Measurements from ENCODE around the gene CPM.

Gene CPM

GRCh38 chr12:68954811-68955210 lies 21.8 kb upstream of the CPM start:
- no peak for DNase-seq

GRCh38 chr12:68953536-68953935 lies 20.6 kb upstream of the CPM start:
- DNase-seq: no peak

GRCh38 chr12:68951652-68952051 lies 18.7 kb upstream of the CPM start:
- DNase-seq: no peak

- DNase-seq: no peak
Measured at GRCh38 chr12:68950511-68950910, 17.5 kb upstream of the CPM start.

GRCh38 chr12:68945255-68945654 lies 12.3 kb upstream of the CPM start:
- DNase-seq: no peak

GRCh38 chr12:68944296-68945076 lies 11.5 kb upstream of the CPM start:
- DNase-seq: no peak

- DNase-seq: no peak
Measured at GRCh38 chr12:68943848-68944247, 10.9 kb upstream of the CPM start.

- no peak for DNase-seq
Measured at GRCh38 chr12:68940731-68941130, 7.8 kb upstream of the CPM start.

- DNase-seq: no peak
Measured at GRCh38 chr12:68939505-68939904, 6.5 kb upstream of the CPM start.

- no peak for DNase-seq
Measured at GRCh38 chr12:68934392-68934791, 1.4 kb upstream of the CPM start.

GRCh38 chr12:68932128-68932960 lies 627 bp downstream of the CPM start:
- DNase-seq: no peak

GRCh38 chr12:68930178-68930577 lies 2.8 kb downstream of the CPM start:
- DNase-seq: no peak

- no peak for DNase-seq
Measured at GRCh38 chr12:68924546-68924945, 8.4 kb downstream of the CPM start.

- DNase-seq: no peak
Measured at GRCh38 chr12:68919581-68920239, 13.3 kb downstream of the CPM start.

- no peak for DNase-seq
Measured at GRCh38 chr12:68918960-68919359, 14.0 kb downstream of the CPM start.

GRCh38 chr12:68915055-68915454 lies 17.9 kb downstream of the CPM start:
- DNase-seq: no peak

- no peak for DNase-seq
Measured at GRCh38 chr12:68913682-68914081, 19.3 kb downstream of the CPM start.

- no peak for DNase-seq
Measured at GRCh38 chr12:68912916-68913315, 20.1 kb downstream of the CPM start.

GRCh38 chr12:68911197-68911718 lies 21.7 kb downstream of the CPM start:
- DNase-seq: no peak

GRCh38 chr12:68910128-68910527 lies 22.8 kb downstream of the CPM start:
- DNase-seq: no peak

GRCh38 chr12:68908076-68908475 lies 24.9 kb downstream of the CPM start:
- DNase-seq: no peak

GRCh38 chr12:68905733-68906132 lies 27.2 kb downstream of the CPM start:
- DNase-seq: no peak

GRCh38 chr12:68904351-68904962 lies 28.5 kb downstream of the CPM start:
- no peak for DNase-seq

Measured in DMS 273 treated with DMSO at 0.1 percent for 48 hours (cell line).